SH-SY5Y (cell line): Measurements from ENCODE around the gene FNBP1L.

Experiments used
- GATA2 ChIP-seq: IDR thresholded peaks from 2 replicates; pipeline ENCODE4 v1.6.1; 2011; ENCODE audit warnings: mild to moderate bottlenecking, low read depth, low read length
- GATA3 ChIP-seq: IDR thresholded peaks from 2 replicates; pipeline ENCODE4 v1.6.1; 2011; ENCODE audit warnings: low read depth, mild to moderate bottlenecking, low read length, moderate library complexity

- TF ChIP-seq GATA2 (no peak), GATA3 (no peak)
These were observed 35.7 kb downstream of the FNBP1L start for GRCh38 chr1:93483606-93484005.
